ENCODE data around the gene PDIA6. TPM values are rescaled to one million over a fixed set of nuclear protein-coding genes. Genes with fewer than 3 reads are reported as not detected.

PDIA6 gene
- total RNA-seq, 2 experiments from 2014 or later = 25.5 to 26.3 TPM

DNA sequence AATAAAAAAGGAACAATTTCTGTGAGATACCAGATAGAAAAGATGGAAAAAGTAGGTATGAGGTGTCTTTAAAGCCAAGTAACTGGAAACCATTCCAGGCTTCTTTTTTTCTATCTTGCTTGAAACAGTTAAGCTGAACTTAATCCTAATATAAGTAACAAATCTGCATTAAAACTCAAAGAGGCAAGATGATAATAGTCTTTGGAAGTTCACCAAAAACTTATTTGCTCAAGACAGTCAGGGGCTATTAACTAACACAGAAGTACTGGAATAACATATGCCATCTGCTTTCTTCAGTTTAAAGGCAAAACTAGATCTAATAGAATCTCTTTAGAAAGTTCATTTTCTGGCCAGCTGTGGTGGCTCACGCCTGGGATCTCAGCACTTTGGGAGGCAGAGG is 18.8 kb downstream of the PDIA6 start:
- no peak for DNase-seq
- no peaks in the 10 kb centered on the region for H3K27me3 ChIP-seq (ENCODE audit: control insufficient read depth in 1 of 2, insufficient read depth in 2 of 2, low read length in 2 of 2)
- no peaks in the 10 kb centered on the region for H3K9me3 ChIP-seq (ENCODE audit: control insufficient read depth in 1 of 2, insufficient read depth in 1 of 2, low read length in 2 of 2)
- no peaks in the 10 kb centered on the region for H3K9me3 Mint-ChIP-seq
- no peak overlapping the region for H3K27ac ChIP-seq (ENCODE audit: low read depth in 1 of 2, low read length in 2 of 2)
- TF ChIP-seq CTCF (IDR thresholded peaks at IDR 0.05) = no peak
- H3K4me1 ChIP-seq (ENCODE audit: insufficient read depth, low read length) = peaks cover 12% of the 10 kb centered on the region
- H3K4me3 Mint-ChIP-seq = no peak overlapping the region
- intact Hi-C loops (cut with DNase I, micrococcal nuclease) = no loop called here
- H3K36me3 ChIP-seq (ENCODE audit: insufficient read depth, low read length) = peaks cover 76% of the 10 kb centered on the region
- no peak overlapping the region for H3K4me3 ChIP-seq (ENCODE audit: low read length)
- no peak for ATAC-seq (ENCODE audit: poor library complexity)
- H3K36me3 Mint-ChIP-seq (ENCODE audit: low read depth) = peaks cover 94% of the 10 kb centered on the region
- peaks cover 31% of the 10 kb centered on the region for H3K4me1 Mint-ChIP-seq (ENCODE audit: low read depth)
- H3K27me3 Mint-ChIP-seq = no peaks in the 10 kb centered on the region
- no peak overlapping the region for H3K27ac Mint-ChIP-seq
- ChIA-PET POLR2A (no interaction called here), CTCF (interaction anchor here (0.8 kb wide), 1 partner anchor 41 kb away, joined by 3 read pairs; no protein-coding TSS in a partner anchor)

GRCh38 chr2:10792660-10793400 is 19.8 kb downstream of the PDIA6 start:
- peak in 1 of 14 experiments; percentile 24 for DNase-seq
- H3K4me3 Mint-ChIP-seq = peak overlapping the region; percentile 13
- no peak overlapping the region for H3K4me3 ChIP-seq (ENCODE audit: low read length)
- no peaks in the 10 kb centered on the region for H3K9me3 Mint-ChIP-seq
- H3K27ac Mint-ChIP-seq = peak overlapping the region; percentile 82
- no peak for ATAC-seq (ENCODE audit: poor library complexity)
- POLR2A ChIA-PET = interaction anchor here (2.4 kb wide), 1 partner anchor 19 kb away, joined by 16 read pairs; the partner anchor contains the start of gene PDIA6
- TF ChIP-seq CTCF (IDR thresholded peaks at IDR 0.05) = no peak
- peaks cover 26% of the 10 kb centered on the region for H3K4me1 Mint-ChIP-seq (ENCODE audit: low read depth)
- no peaks in the 10 kb centered on the region for H3K27me3 ChIP-seq (ENCODE audit: control insufficient read depth in 1 of 2, insufficient read depth in 2 of 2, low read length in 2 of 2)
- H3K36me3 Mint-ChIP-seq (ENCODE audit: low read depth) = peaks cover 95% of the 10 kb centered on the region
- intact Hi-C loops (cut with DNase I, micrococcal nuclease) = no loop called here
- CTCF ChIA-PET = interaction anchor here (2.0 kb wide), 1 partner anchor 40 kb away, joined by 6 read pairs; no protein-coding TSS in a partner anchor
- H3K27me3 Mint-ChIP-seq = no peaks in the 10 kb centered on the region
- H3K36me3 ChIP-seq (ENCODE audit: insufficient read depth, low read length) = peaks cover 85% of the 10 kb centered on the region
- H3K4me1 ChIP-seq (ENCODE audit: insufficient read depth, low read length) = peaks cover 12% of the 10 kb centered on the region
- no peaks in the 10 kb centered on the region for H3K9me3 ChIP-seq (ENCODE audit: control insufficient read depth in 1 of 2, insufficient read depth in 1 of 2, low read length in 2 of 2)
- no peak overlapping the region for H3K27ac ChIP-seq (ENCODE audit: low read depth in 1 of 2, low read length in 2 of 2)

DNA sequence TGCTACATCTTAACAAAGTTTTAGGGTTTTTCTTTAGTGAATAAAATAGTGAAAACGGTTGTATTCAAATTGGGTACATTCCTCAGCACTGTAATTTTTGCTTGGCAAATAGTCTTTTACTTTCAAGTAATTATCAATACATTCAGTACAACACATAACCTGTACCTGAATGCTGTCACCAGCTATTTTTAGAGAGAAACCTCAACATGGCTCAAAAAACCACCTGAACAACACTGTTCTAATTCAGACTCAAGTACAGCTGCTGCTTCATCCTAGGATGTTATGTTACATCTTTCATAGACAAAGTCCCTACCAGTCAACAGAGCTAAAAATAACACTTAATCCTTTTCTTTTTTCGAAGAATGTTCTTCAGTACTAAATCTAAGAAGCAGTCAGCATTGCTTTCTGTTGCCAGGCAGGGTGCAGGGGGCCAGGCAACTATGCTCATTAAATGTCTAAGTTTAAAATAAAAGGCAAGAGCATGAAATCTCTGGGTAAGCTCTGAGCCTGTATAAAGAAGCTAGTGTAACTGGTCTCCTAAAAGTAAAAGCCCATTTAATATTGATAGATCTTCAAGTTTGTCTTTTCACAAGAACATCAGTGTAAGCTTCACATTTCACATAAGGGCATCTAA is 20.5 kb downstream of the PDIA6 start:
- DNase-seq (peak in 2 of 14 experiments; percentile 29 to 66), ATAC-seq (ENCODE audit: poor library complexity) (peak; percentile 35)
- ChIA-PET CTCF (interaction anchor here (2.0 kb wide), 1 partner anchor 40 kb away, joined by 6 read pairs; no protein-coding TSS in a partner anchor), POLR2A (interaction anchor here (2.4 kb wide), 1 partner anchor 20 kb away, joined by 16 read pairs; the partner anchor contains the start of gene PDIA6)
- Histone ChIP-seq H3K27me3 (ENCODE audit: control insufficient read depth in 1 of 2, insufficient read depth in 2 of 2, low read length in 2 of 2) (no peaks in the 10 kb centered on the region), H3K4me3 (ENCODE audit: low read length) (no peak overlapping the region), H3K36me3 (ENCODE audit: insufficient read depth, low read length) (peaks cover 84% of the 10 kb centered on the region), H3K9me3 (ENCODE audit: control insufficient read depth in 1 of 2, insufficient read depth in 1 of 2, low read length in 2 of 2) (no peaks in the 10 kb centered on the region), H3K4me1 (ENCODE audit: insufficient read depth, low read length) (peaks cover 12% of the 10 kb centered on the region), H3K27ac (ENCODE audit: low read depth in 1 of 2, low read length in 2 of 2) (no peak overlapping the region)
- TF ChIP-seq CTCF (IDR thresholded peaks at IDR 0.05) = no peak
- Mint-ChIP-seq H3K4me3 (peak overlapping the region; percentile 13), H3K36me3 (ENCODE audit: low read depth) (peaks cover 95% of the 10 kb centered on the region), H3K27me3 (no peaks in the 10 kb centered on the region), H3K4me1 (ENCODE audit: low read depth) (peaks cover 26% of the 10 kb centered on the region), H3K9me3 (no peaks in the 10 kb centered on the region), H3K27ac (peak overlapping the region; percentile 82)
- intact Hi-C loops (cut with DNase I, micrococcal nuclease) = no loop called here
